HG03159 (cell line): ENCODE data around the gene UNC5C.

Experiments used
- ATAC-seq: cut with Tn5 transposase; IDR thresholded peaks from one replicate; pipeline ENCODE4 v1.9.1; 2021; ENCODE audit warnings: mild to moderate bottlenecking, moderate library complexity; ENCODE audit not compliant: unreplicated experiment

UNC5C gene

GRCh38 chr4:95231681-95232080, 317.1 kb downstream of the UNC5C start:
- no peak for ATAC-seq

- no peak for ATAC-seq
Measured at GRCh38 chr4:95225849-95226248, 322.9 kb downstream of the UNC5C start.

- no peak for ATAC-seq
Measured at GRCh38 chr4:95224402-95224801, 324.4 kb downstream of the UNC5C start.

GRCh38 chr4:95220205-95221175, 328.3 kb downstream of the UNC5C start:
- ATAC-seq: no peak

GRCh38 chr4:95219109-95219508, 329.7 kb downstream of the UNC5C start:
- ATAC-seq: no peak

- no peak for ATAC-seq
Measured at GRCh38 chr4:95217197-95217596, 331.6 kb downstream of the UNC5C start.

GRCh38 chr4:95216636-95217035, 332.1 kb downstream of the UNC5C start:
- no peak for ATAC-seq

GRCh38 chr4:95215991-95216605, 332.7 kb downstream of the UNC5C start:
- no peak for ATAC-seq

GRCh38 chr4:95215043-95215442, 333.7 kb downstream of the UNC5C start:
- ATAC-seq: no peak

GRCh38 chr4:95214408-95214807, 334.4 kb downstream of the UNC5C start:
- no peak for ATAC-seq

- no peak for ATAC-seq
Measured at GRCh38 chr4:95213366-95213765, 335.4 kb downstream of the UNC5C start.

GRCh38 chr4:95212692-95213091, 336.1 kb downstream of the UNC5C start:
- ATAC-seq: no peak

GRCh38 chr4:95209927-95210326, 338.8 kb downstream of the UNC5C start:
- ATAC-seq: no peak

GRCh38 chr4:95204873-95205272, 343.9 kb downstream of the UNC5C start:
- no peak for ATAC-seq

GRCh38 chr4:95204267-95204844, 344.4 kb downstream of the UNC5C start:
- no peak for ATAC-seq

GRCh38 chr4:95198961-95199360, 349.8 kb downstream of the UNC5C start:
- ATAC-seq: no peak

GRCh38 chr4:95197353-95197752, 351.4 kb downstream of the UNC5C start:
- no peak for ATAC-seq

GRCh38 chr4:95193391-95194224, 355.2 kb downstream of the UNC5C start:
- ATAC-seq: no peak

- no peak for ATAC-seq
Measured at GRCh38 chr4:95191537-95191936, 357.2 kb downstream of the UNC5C start.

- ATAC-seq: no peak
Measured at GRCh38 chr4:95190751-95191436, 357.9 kb downstream of the UNC5C start.
